ENCODE results near the gene PDSS2.

PDSS2 gene

DNA sequence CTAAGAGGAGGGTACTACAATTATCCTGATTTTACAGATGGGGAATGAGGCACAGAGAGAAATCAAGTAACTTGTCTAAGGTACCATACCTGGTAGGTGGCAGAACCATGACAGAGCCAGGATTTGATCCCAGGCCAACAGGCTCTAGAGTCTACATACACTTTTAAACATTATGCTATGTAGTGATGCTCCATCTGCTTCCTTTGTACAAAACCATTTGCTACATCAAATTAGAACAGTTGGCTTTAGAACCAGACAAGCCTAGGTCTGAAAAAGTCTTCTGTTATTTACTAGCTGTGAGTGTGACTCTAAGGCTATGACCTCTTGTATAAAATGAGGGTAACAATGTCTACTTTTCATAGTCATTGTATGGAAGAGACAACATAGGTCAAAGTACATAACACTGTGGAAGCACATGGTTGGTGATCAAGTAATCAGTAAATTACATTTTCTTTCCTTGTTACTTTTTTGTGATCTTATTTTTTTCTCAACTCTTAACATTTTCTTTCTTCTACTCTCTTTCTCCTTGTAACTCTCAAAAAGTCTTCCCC is 122.1 kb downstream of the PDSS2 start:
- H3K9ac ChIP-seq (ENCODE audit: low read depth, low read length): no peak overlapping the region
- H3K27me3 ChIP-seq (ENCODE audit: insufficient read depth, low read length, poor library complexity): no peaks in the 10 kb centered on the region
- no peak overlapping the region for H2AFZ ChIP-seq (ENCODE audit: low read depth, low read length)
- H3K4me2 ChIP-seq (ENCODE audit: insufficient read depth, low read length): no peak overlapping the region
- TF ChIP-seq, protein P1, sequence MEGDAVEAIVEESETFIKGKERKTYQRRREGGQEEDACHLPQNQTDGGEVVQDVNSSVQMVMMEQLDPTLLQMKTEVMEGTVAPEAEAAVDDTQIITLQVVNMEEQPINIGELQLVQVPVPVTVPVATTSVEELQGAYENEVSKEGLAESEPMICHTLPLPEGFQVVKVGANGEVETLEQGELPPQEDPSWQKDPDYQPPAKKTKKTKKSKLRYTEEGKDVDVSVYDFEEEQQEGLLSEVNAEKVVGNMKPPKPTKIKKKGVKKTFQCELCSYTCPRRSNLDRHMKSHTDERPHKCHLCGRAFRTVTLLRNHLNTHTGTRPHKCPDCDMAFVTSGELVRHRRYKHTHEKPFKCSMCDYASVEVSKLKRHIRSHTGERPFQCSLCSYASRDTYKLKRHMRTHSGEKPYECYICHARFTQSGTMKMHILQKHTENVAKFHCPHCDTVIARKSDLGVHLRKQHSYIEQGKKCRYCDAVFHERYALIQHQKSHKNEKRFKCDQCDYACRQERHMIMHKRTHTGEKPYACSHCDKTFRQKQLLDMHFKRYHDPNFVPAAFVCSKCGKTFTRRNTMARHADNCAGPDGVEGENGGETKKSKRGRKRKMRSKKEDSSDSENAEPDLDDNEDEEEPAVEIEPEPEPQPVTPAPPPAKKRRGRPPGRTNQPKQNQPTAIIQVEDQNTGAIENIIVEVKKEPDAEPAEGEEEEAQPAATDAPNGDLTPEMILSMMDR (IDR thresholded peaks at IDR 0.05; ENCODE audit: borderline replicate concordance, extremely low read depth, low read length, poor library complexity, severe bottlenecking): no peak
- no peak for TF ChIP-seq EZH2 (IDR thresholded peaks at IDR 0.05; ENCODE audit: borderline replicate concordance, low read depth, low read length, severe bottlenecking)
- no peaks in the 10 kb centered on the region for H3K4me1 ChIP-seq (ENCODE audit: insufficient read depth, low read length)
- ATAC-seq (ENCODE audit: insufficient read depth, low read depth) (no peak), DNase-seq (no peak)
- H3K27ac ChIP-seq (ENCODE audit: low read length): no peak overlapping the region
- no peaks in the 10 kb centered on the region; the same call in 1 of the 2 replicates for H3K36me3 ChIP-seq (ENCODE audit: insufficient read depth, low read length)
- H3K79me2 ChIP-seq (ENCODE audit: insufficient read depth, low read length): no peaks in the 10 kb centered on the region
- H4K20me1 ChIP-seq (ENCODE audit: insufficient read depth, low read length): no peaks in the 10 kb centered on the region
- no peak overlapping the region for H3K4me3 ChIP-seq (ENCODE audit: low read depth in 1 of 2, low read length in 2 of 2)
- no peaks in the 10 kb centered on the region for H3K9me3 ChIP-seq (ENCODE audit: insufficient read depth, low read length, severe bottlenecking)

DNA sequence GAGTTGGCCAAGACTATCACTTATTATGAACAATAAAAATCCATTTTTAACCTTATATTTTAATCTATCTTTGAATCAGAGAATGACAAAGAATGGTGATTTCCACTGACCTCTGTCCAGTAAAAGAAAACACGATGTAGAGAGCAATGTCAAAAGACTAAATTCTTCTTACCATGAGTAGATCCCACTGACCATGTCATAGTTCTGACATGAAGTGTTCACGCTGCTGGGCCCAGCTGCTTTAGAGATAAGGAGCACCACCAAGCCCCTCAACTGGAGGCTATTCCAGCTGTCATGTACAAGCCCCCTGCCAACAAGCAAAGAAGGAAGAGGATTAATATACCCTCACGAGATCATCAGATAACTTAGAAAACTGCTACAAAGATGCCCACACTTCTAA is 125.3 kb downstream of the PDSS2 start:
- Histone ChIP-seq H3K79me2 (ENCODE audit: insufficient read depth, low read length) (no peaks in the 10 kb centered on the region), H3K4me2 (ENCODE audit: insufficient read depth, low read length) (no peak overlapping the region), H3K27me3 (ENCODE audit: insufficient read depth, low read length, poor library complexity) (no peaks in the 10 kb centered on the region), H3K36me3 (ENCODE audit: insufficient read depth, low read length) (no peaks in the 10 kb centered on the region; the same call in 1 of the 2 replicates), H3K9ac (ENCODE audit: low read depth, low read length) (no peak overlapping the region), H4K20me1 (ENCODE audit: insufficient read depth, low read length) (no peaks in the 10 kb centered on the region), H3K27ac (ENCODE audit: low read length) (no peak overlapping the region), H2AFZ (ENCODE audit: low read depth, low read length) (no peak overlapping the region), H3K9me3 (ENCODE audit: insufficient read depth, low read length, severe bottlenecking) (no peaks in the 10 kb centered on the region), H3K4me3 (ENCODE audit: low read depth in 1 of 2, low read length in 2 of 2) (no peak overlapping the region), H3K4me1 (ENCODE audit: insufficient read depth, low read length) (peaks cover 19% of the 10 kb centered on the region)
- ATAC-seq (ENCODE audit: insufficient read depth, low read depth) (no peak), DNase-seq (no peak)
- no peak for TF ChIP-seq EZH2 (IDR thresholded peaks at IDR 0.05; ENCODE audit: borderline replicate concordance, low read depth, low read length, severe bottlenecking)
- TF ChIP-seq, protein P1 (IDR thresholded peaks at IDR 0.05; ENCODE audit: borderline replicate concordance, extremely low read depth, low read length, poor library complexity, severe bottlenecking): no peak

DNA sequence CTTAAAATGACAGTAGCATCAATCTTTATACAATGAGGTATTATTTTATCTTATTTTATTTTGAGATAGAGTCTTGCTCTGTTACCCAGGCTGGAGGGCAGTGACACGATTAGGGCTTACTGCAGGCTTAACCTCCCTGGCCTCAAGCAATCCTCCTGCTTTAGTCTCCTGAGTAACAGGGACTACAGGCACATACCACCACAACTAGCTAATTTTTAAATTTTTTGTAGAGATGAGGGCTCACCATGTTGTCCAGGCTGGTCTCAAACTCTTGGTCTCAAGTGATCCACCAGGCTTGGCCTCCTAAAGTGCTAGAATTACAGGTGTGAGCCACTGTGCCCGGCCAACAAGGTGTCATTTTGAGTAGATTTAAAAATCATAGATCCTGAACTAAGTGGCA is 125.9 kb downstream of the PDSS2 start:
- H3K4me2 ChIP-seq (ENCODE audit: insufficient read depth, low read length): no peak overlapping the region
- no peak overlapping the region for H3K4me3 ChIP-seq (ENCODE audit: low read depth in 1 of 2, low read length in 2 of 2)
- no peak overlapping the region for H3K9ac ChIP-seq (ENCODE audit: low read depth, low read length)
- H3K79me2 ChIP-seq (ENCODE audit: insufficient read depth, low read length): no peaks in the 10 kb centered on the region
- H3K4me1 ChIP-seq (ENCODE audit: insufficient read depth, low read length): peaks cover 19% of the 10 kb centered on the region
- no peak for ATAC-seq (ENCODE audit: insufficient read depth, low read depth)
- no peak overlapping the region for H3K27ac ChIP-seq (ENCODE audit: low read length)
- H4K20me1 ChIP-seq (ENCODE audit: insufficient read depth, low read length): no peaks in the 10 kb centered on the region
- H3K27me3 ChIP-seq (ENCODE audit: insufficient read depth, low read length, poor library complexity): no peaks in the 10 kb centered on the region
- H2AFZ ChIP-seq (ENCODE audit: low read depth, low read length): no peak overlapping the region
- no peaks in the 10 kb centered on the region for H3K9me3 ChIP-seq (ENCODE audit: insufficient read depth, low read length, severe bottlenecking)
- no peak for DNase-seq
- TF ChIP-seq EZH2 (IDR thresholded peaks at IDR 0.05; ENCODE audit: borderline replicate concordance, low read depth, low read length, severe bottlenecking): no peak
- TF ChIP-seq, protein P1 (IDR thresholded peaks at IDR 0.05; ENCODE audit: borderline replicate concordance, extremely low read depth, low read length, poor library complexity, severe bottlenecking): no peak
- H3K36me3 ChIP-seq (ENCODE audit: insufficient read depth, low read length): no peaks in the 10 kb centered on the region; the same call in 1 of the 2 replicates
